GM23338 (cell line): ENCODE measurements around the gene HMGN3. TPM values are rescaled to one million over a fixed set of nuclear protein-coding genes. Genes with fewer than 3 reads are reported as not detected.

Experiments
- ATAC-seq: fragments of 200-7000 bp; cut with Tn5 transposase; 3 replicates; pipeline ENCODE4 v1.9.1; 2020
- DNase-seq: peaks from one replicate; pipeline ENCODE4 v3.0.0-alpha.2; 2015; ENCODE audit warnings: low spot score
- H2AFZ ChIP-seq: fragments of 200-600 bp; sonication (generic); 2 replicates; pipeline ENCODE4 v1.8.0; 2016; ENCODE audit warnings: antibody characterized with exemption, mild to moderate bottlenecking, moderate library complexity
- H3F3A ChIP-seq: fragments of 200-600 bp; sonication (generic); replicated peaks from 2 replicates; pipeline ENCODE4 v1.8.0; 2017; ENCODE audit warnings: antibody characterized with exemption, mixed run types, low read depth
- H3K27ac ChIP-seq: fragments of 200-600 bp; sonication (generic); 2 replicates; pipeline ENCODE4 v1.6.1; 2016; ENCODE audit warnings: low read depth
- H3K27me3 ChIP-seq: fragments of 200-600 bp; sonication (generic); 2 replicates; pipeline ENCODE4 v1.8.0; 2016; ENCODE audit warnings: mild to moderate bottlenecking, mixed run types, moderate library complexity; ENCODE audit not compliant: insufficient read depth
- H3K36me3 ChIP-seq: fragments of 200-600 bp; sonication (generic); 2 replicates; pipeline ENCODE4 v1.8.0; 2016; ENCODE audit warnings: mild to moderate bottlenecking; ENCODE audit not compliant: insufficient read depth
- H3K4me1 ChIP-seq: fragments of 200-600 bp; sonication (generic); 2 replicates; pipeline ENCODE4 v1.8.0; 2016; ENCODE audit warnings: mild to moderate bottlenecking, moderate library complexity; ENCODE audit not compliant: insufficient read depth
- H3K4me2 ChIP-seq: fragments of 200-600 bp; sonication (generic); 2 replicates; pipeline ENCODE4 v1.7.1; 2017; ENCODE audit warnings: mixed run types
- H3K4me3 ChIP-seq: fragments of 200-600 bp; sonication (generic); 2 replicates; pipeline ENCODE4 v1.6.1; 2016; ENCODE audit warnings: mixed run types
- H3K79me2 ChIP-seq: fragments of 200-600 bp; sonication (generic); replicated peaks from 2 replicates; pipeline ENCODE4 v1.8.0; 2017; ENCODE audit warnings: mild to moderate bottlenecking; ENCODE audit not compliant: insufficient read depth
- H3K9me2 ChIP-seq: fragments of 200-600 bp; sonication (generic); 2 replicates; pipeline ENCODE4 v1.8.0; 2017; ENCODE audit not compliant: insufficient read depth
- H4K20me1 ChIP-seq: fragments of 200-600 bp; sonication (generic); replicated peaks from 2 replicates; pipeline ENCODE4 v1.8.0; 2017; ENCODE audit warnings: mild to moderate bottlenecking; ENCODE audit not compliant: insufficient read depth
- H3K27ac Mint-ChIP-seq: 2 replicates; pipeline ENCODE4 v1.8.0; 2020; ENCODE audit warnings: inconsistent platforms, mild to moderate bottlenecking, moderate library complexity, mixed read lengths
- H3K27me3 Mint-ChIP-seq: 3 replicates; pipeline ENCODE4 v1.8.0; 2022; ENCODE audit warnings: low read depth, mild to moderate bottlenecking, moderate library complexity, mixed read lengths, inconsistent platforms; ENCODE audit not compliant: insufficient read depth, poor library complexity
- H3K36me3 Mint-ChIP-seq: 3 replicates; pipeline ENCODE4 v1.8.0; 2021; ENCODE audit warnings: low read depth, mild to moderate bottlenecking, inconsistent platforms, moderate library complexity, mixed read lengths
- H3K4me1 Mint-ChIP-seq: 3 replicates; pipeline ENCODE4 v1.8.0; 2020; ENCODE audit warnings: mild to moderate bottlenecking, inconsistent platforms, mixed read lengths
- H3K4me3 Mint-ChIP-seq: 3 replicates; pipeline ENCODE4 v1.8.0; 2021; ENCODE audit warnings: moderate library complexity, mild to moderate bottlenecking, inconsistent platforms, mixed read lengths
- H3K9me3 Mint-ChIP-seq: 3 replicates; pipeline ENCODE4 v1.8.0; 2020; ENCODE audit warnings: moderate library complexity, mild to moderate bottlenecking, inconsistent platforms, mixed read lengths
- CREB1 ChIP-seq: fragments of 250-450 bp; sonication (Bioruptor Pico); IDR thresholded peaks from 2 replicates; pipeline ENCODE4 v1.5.0; 2020; ENCODE audit warnings: low read depth, mild to moderate bottlenecking, moderate library complexity
- CTCF ChIP-seq, 2 experiments: fragments of 200-600 bp in 1 of 2; sonication (generic) in 1 of 2; conservative IDR thresholded peaks; 2 replicates each; pipeline versions ENCODE4 v1.5.1 to v1.6.1; 2016 to 2017; ENCODE audit warnings: antibody characterized with exemption in 2 of 2, low read depth in 2 of 2, mild to moderate bottlenecking in 2 of 2, moderate library complexity in 1 of 2
- EZH2phosphoT487 ChIP-seq: fragments of 200-600 bp; sonication (generic); IDR thresholded peaks from one replicate; pipeline ENCODE4 v1.8.1; 2018; ENCODE audit warnings: antibody characterized with exemption; ENCODE audit not compliant: unreplicated experiment
- REST ChIP-seq: IDR thresholded peaks from one replicate; pipeline ENCODE4 v1.6.1; 2018; ENCODE audit warnings: antibody characterized with exemption; ENCODE audit not compliant: unreplicated experiment
- ZNF462 ChIP-seq: fragments of 250-450 bp; sonication (Bioruptor Pico); IDR thresholded peaks from 2 replicates; pipeline ENCODE4 v1.5.0; 2020; ENCODE audit warnings: mild to moderate bottlenecking, moderate library complexity
- polyA plus RNA-seq: library from polyadenylated mRNA; unstranded; fragments of >200 nt; fragmentation: Nextera tagmentation; extraction: Ambion mirVana; gene quantifications from 2 replicates; pipeline ENCODE4 v1.2.1, GENCODE V29; 2016
- total RNA-seq: library from RNA; depleted of rRNA; stranded (reverse); fragments of >200 nt; shearing (Covaris generic); gene quantifications from 2 replicates; pipeline ENCODE4 v1.2.3, GENCODE V29; 2014

The HMGN3 gene
- total and polyA plus RNA-seq, 2 experiments from 2014 or later = 166 to 956 TPM

- TF ChIP-seq REST = no peak
Observed at GRCh38 chr6:79188107-79188506, 46.4 kb downstream of the HMGN3 start (continued).

- Mint-ChIP-seq H3K27ac (no peak overlapping the region), H3K9me3 (peaks cover 9% of the 10 kb centered on the region), H3K27me3 (no peaks in the 10 kb centered on the region), H3K4me1 (peaks cover 12% of the 10 kb centered on the region), H3K4me3 (no peak overlapping the region), H3K36me3 (peaks cover 8% of the 10 kb centered on the region)
- H3K36me3 ChIP-seq = 0 out of 2 replicates have a peak, but pooled peaks cover 3% of the 10 kb centered on the region
- DNase-seq (no peak), ATAC-seq (no peak)
- no peaks in the 10 kb centered on the region for H4K20me1 ChIP-seq
- H3K9me2 ChIP-seq = 0 out of 2 replicates have a peak, but pooled peaks cover 4% of the 10 kb centered on the region
- H3K27ac ChIP-seq = no peak overlapping the region
- H3K4me1 ChIP-seq = peaks cover 9% of the 10 kb centered on the region; the same call in 1 of the 2 replicates
- H3K27me3 ChIP-seq = no peaks in the 10 kb centered on the region
- peak overlapping the region; percentile 25; the same call in 1 of the 2 replicates for H2AFZ ChIP-seq
- no peaks in the 10 kb centered on the region for H3F3A ChIP-seq
- H3K79me2 ChIP-seq = no peaks in the 10 kb centered on the region
- no peak for TF ChIP-seq EZH2phosphoT487
- peak in 1 of 2 experiments; percentile 11; a peak in 1 of 4 replicates for TF ChIP-seq CTCF (conservative IDR thresholded peaks at IDR 0.05; ENCODE audit: low read depth in 2 of 2)
- no peak for TF ChIP-seq CREB1
- H3K4me3 ChIP-seq = no peak overlapping the region
- no peak overlapping the region for H3K4me2 ChIP-seq
Observed at GRCh38 chr6:79186564-79186963, 47.9 kb downstream of the HMGN3 start.

- ATAC-seq = no peak
- Histone ChIP-seq H3K4me2 (no peak overlapping the region), H3K36me3 (no peaks in the 10 kb centered on the region), H3K4me3 (no peak overlapping the region), H3F3A (no peaks in the 10 kb centered on the region), H2AFZ (no peak overlapping the region; the same call in 1 of the 2 replicates), H3K27ac (no peak overlapping the region), H3K27me3 (no peaks in the 10 kb centered on the region), H3K4me1 (peaks cover 5% of the 10 kb centered on the region; the same call in 1 of the 2 replicates), H3K9me2 (0 out of 2 replicates have a peak, but pooled peaks cover 4% of the 10 kb centered on the region), H4K20me1 (no peaks in the 10 kb centered on the region), H3K79me2 (no peaks in the 10 kb centered on the region)
- no peaks in the 10 kb centered on the region for H3K9me3 Mint-ChIP-seq
- H3K4me3 Mint-ChIP-seq = no peak overlapping the region
- peaks cover 12% of the 10 kb centered on the region for H3K4me1 Mint-ChIP-seq
- no peaks in the 10 kb centered on the region for H3K36me3 Mint-ChIP-seq
- H3K27me3 Mint-ChIP-seq = no peaks in the 10 kb centered on the region
- DNase-seq = no peak
- H3K27ac Mint-ChIP-seq = no peak overlapping the region
- TF ChIP-seq CTCF (conservative IDR thresholded peaks at IDR 0.05; ENCODE audit: low read depth in 2 of 2) (no peak), ZNF462 (CRISPR knock-in tag) (no peak)
Observed at GRCh38 chr6:79184641-79185040, 49.8 kb downstream of the HMGN3 start.
